ENCODE data around the gene SLC1A2. TPM values are rescaled to one million over a fixed set of nuclear protein-coding genes. Genes with fewer than 3 reads are reported as not detected.

The SLC1A2 gene
- total and polyA plus RNA-seq, 2 donors, result 0.38 to 0.71 TPM

- Histone ChIP-seq H3K36me3 (ENCODE audit: control insufficient read depth in 2 of 2, insufficient read depth in 2 of 2, low read length in 1 of 2) (peaks cover 8 to 49% of the 10 kb centered on the region in 2 donors), H3K4me3 (ENCODE audit: low read length in 2 of 2) (no peak overlapping the region), H3K4me1 (ENCODE audit: control insufficient read depth in 2 of 2, insufficient read depth in 2 of 2, low read length in 2 of 2) (peaks cover 21 to 49% of the 10 kb centered on the region in 2 donors), H3K27me3 (ENCODE audit: control insufficient read depth in 2 of 2, insufficient read depth in 1 of 2, low read length in 1 of 2) (no peaks in the 10 kb centered on the region), H3K27ac (ENCODE audit: low read depth in 1 of 2, low read length in 1 of 2) (peak overlapping the region; percentile 87 to 93), H3K9me3 (ENCODE audit: control insufficient read depth in 2 of 2, insufficient read depth in 1 of 2, low read length in 1 of 2) (no peaks in the 10 kb centered on the region)
- 8% methylated on average over 3 of the region's 3 CpGs for WGBS
- peak; percentile 55 to 91 (median 74) for DNase-seq (ENCODE audit: low read depth in 6 of 9, low spot score in 9 of 9)
Measured at GRCh38 chr11:35216962-35217678, 202.2 kb downstream of the SLC1A2 start.

DNA sequence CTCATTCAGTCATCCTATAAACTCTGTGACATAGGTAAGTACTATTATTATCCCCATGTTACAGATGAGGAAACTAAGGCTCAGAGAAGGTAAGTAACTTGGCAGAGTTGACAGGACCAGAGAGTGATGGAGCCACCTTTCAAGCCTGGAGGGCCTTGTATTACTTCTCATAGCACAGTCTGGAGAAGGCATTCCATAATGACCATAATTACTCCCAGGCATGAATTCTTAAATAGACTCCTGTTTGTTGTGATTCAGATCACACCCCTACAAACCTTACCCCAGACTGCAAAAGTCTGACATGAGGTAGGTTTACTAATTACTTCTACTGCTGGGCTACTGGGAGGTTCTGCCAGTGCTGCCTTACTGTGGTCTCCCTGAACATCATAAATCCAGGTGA is 203.4 kb downstream of the SLC1A2 start:
- Histone ChIP-seq H3K4me3 (ENCODE audit: low read length in 2 of 2) (no peak overlapping the region), H3K27ac (ENCODE audit: low read depth in 1 of 2, low read length in 1 of 2) (peak overlapping the region in 1 of 2 donors; percentile 41), H3K4me1 (ENCODE audit: control insufficient read depth in 2 of 2, insufficient read depth in 2 of 2, low read length in 2 of 2) (peaks cover 21 to 45% of the 10 kb centered on the region in 2 donors), H3K36me3 (ENCODE audit: control insufficient read depth in 2 of 2, insufficient read depth in 2 of 2, low read length in 1 of 2) (peaks cover 8 to 41% of the 10 kb centered on the region in 2 donors), H3K9me3 (ENCODE audit: control insufficient read depth in 2 of 2, insufficient read depth in 1 of 2, low read length in 1 of 2) (no peaks in the 10 kb centered on the region), H3K27me3 (ENCODE audit: control insufficient read depth in 2 of 2, insufficient read depth in 1 of 2, low read length in 1 of 2) (no peaks in the 10 kb centered on the region)
- no peak for DNase-seq (ENCODE audit: low read depth in 6 of 9, low spot score in 9 of 9)

DNA sequence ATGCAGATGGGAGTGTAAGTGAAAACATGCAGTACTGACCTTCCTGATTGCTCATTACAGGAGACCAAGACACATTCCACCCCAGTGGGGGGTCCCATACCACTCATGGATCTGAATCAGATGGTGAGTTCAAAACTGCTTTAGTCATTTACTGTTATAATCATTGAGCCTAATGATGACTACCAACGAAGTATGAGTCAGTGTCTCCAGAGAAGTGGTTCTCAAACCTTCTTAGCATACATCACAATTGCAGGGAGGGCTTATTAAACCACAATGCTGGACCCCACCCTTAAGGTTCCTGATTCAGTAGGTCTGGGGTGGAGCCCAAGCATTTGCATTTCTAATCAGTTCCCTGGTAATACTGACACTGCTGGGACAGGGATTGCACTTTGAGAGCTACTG is 204.6 kb downstream of the SLC1A2 start:
- Histone ChIP-seq H3K27ac (ENCODE audit: low read depth in 1 of 2, low read length in 1 of 2) (no peak overlapping the region), H3K4me3 (ENCODE audit: low read length in 2 of 2) (no peak overlapping the region), H3K4me1 (ENCODE audit: control insufficient read depth in 2 of 2, insufficient read depth in 2 of 2, low read length in 2 of 2) (peaks cover 21 to 41% of the 10 kb centered on the region in 2 donors), H3K36me3 (ENCODE audit: control insufficient read depth in 2 of 2, insufficient read depth in 2 of 2, low read length in 1 of 2) (peaks cover 6 to 40% of the 10 kb centered on the region in 2 donors), H3K27me3 (ENCODE audit: control insufficient read depth in 2 of 2, insufficient read depth in 1 of 2, low read length in 1 of 2) (no peaks in the 10 kb centered on the region), H3K9me3 (ENCODE audit: control insufficient read depth in 2 of 2, insufficient read depth in 1 of 2, low read length in 1 of 2) (no peaks in the 10 kb centered on the region)
- 92% methylated on average over 1 of the region's 1 CpG for WGBS
- no peak for DNase-seq (ENCODE audit: low read depth in 6 of 9, low spot score in 9 of 9)

GRCh38 chr11:35214226-35214770 is 205.1 kb downstream of the SLC1A2 start:
- peaks cover 6 to 35% of the 10 kb centered on the region in 2 donors for H3K36me3 ChIP-seq (ENCODE audit: control insufficient read depth in 2 of 2, insufficient read depth in 2 of 2, low read length in 1 of 2)
- H3K9me3 ChIP-seq (ENCODE audit: control insufficient read depth in 2 of 2, insufficient read depth in 1 of 2, low read length in 1 of 2), result no peaks in the 10 kb centered on the region
- no peak overlapping the region for H3K4me3 ChIP-seq (ENCODE audit: low read length in 2 of 2)
- no peaks in the 10 kb centered on the region for H3K27me3 ChIP-seq (ENCODE audit: control insufficient read depth in 2 of 2, insufficient read depth in 1 of 2, low read length in 1 of 2)
- 98% methylated on average over 2 of the region's 2 CpGs for WGBS
- H3K27ac ChIP-seq (ENCODE audit: low read depth in 1 of 2, low read length in 1 of 2), result no peak overlapping the region
- H3K4me1 ChIP-seq (ENCODE audit: control insufficient read depth in 2 of 2, insufficient read depth in 2 of 2, low read length in 2 of 2), result peaks cover 21 to 39% of the 10 kb centered on the region in 2 donors
- no peak for DNase-seq (ENCODE audit: low read depth in 6 of 9, low spot score in 9 of 9)

GRCh38 chr11:35211952-35212351 is 207.4 kb downstream of the SLC1A2 start:
- Histone ChIP-seq H3K9me3 (ENCODE audit: control insufficient read depth in 2 of 2, insufficient read depth in 1 of 2, low read length in 1 of 2) (no peaks in the 10 kb centered on the region), H3K36me3 (ENCODE audit: control insufficient read depth in 2 of 2, insufficient read depth in 2 of 2, low read length in 1 of 2) (peaks cover 8 to 39% of the 10 kb centered on the region in 2 donors), H3K4me1 (ENCODE audit: control insufficient read depth in 2 of 2, insufficient read depth in 2 of 2, low read length in 2 of 2) (peaks cover 11 to 18% of the 10 kb centered on the region in 2 donors), H3K27me3 (ENCODE audit: control insufficient read depth in 2 of 2, insufficient read depth in 1 of 2, low read length in 1 of 2) (no peaks in the 10 kb centered on the region), H3K27ac (ENCODE audit: low read depth in 1 of 2, low read length in 1 of 2) (no peak overlapping the region), H3K4me3 (ENCODE audit: low read length in 2 of 2) (no peak overlapping the region)
- DNase-seq (ENCODE audit: low read depth in 6 of 9, low spot score in 9 of 9), result no peak
- 63% methylated on average over 3 of the region's 3 CpGs for WGBS

GRCh38 chr11:35210876-35211546 is 208.3 kb downstream of the SLC1A2 start:
- 97% methylated on average over 3 of the region's 3 CpGs for WGBS
- peaks cover 8 to 37% of the 10 kb centered on the region in 2 donors for H3K36me3 ChIP-seq (ENCODE audit: control insufficient read depth in 2 of 2, insufficient read depth in 2 of 2, low read length in 1 of 2)
- H3K4me3 ChIP-seq (ENCODE audit: low read length in 2 of 2), result no peak overlapping the region
- no peak overlapping the region for H3K27ac ChIP-seq (ENCODE audit: low read depth in 1 of 2, low read length in 1 of 2)
- peaks cover 2 to 8% of the 10 kb centered on the region in 2 donors for H3K4me1 ChIP-seq (ENCODE audit: control insufficient read depth in 2 of 2, insufficient read depth in 2 of 2, low read length in 2 of 2)
- H3K27me3 ChIP-seq (ENCODE audit: control insufficient read depth in 2 of 2, insufficient read depth in 1 of 2, low read length in 1 of 2), result no peaks in the 10 kb centered on the region
- no peak for DNase-seq (ENCODE audit: low read depth in 6 of 9, low spot score in 9 of 9)
- H3K9me3 ChIP-seq (ENCODE audit: control insufficient read depth in 2 of 2, insufficient read depth in 1 of 2, low read length in 1 of 2), result no peaks in the 10 kb centered on the region

DNA sequence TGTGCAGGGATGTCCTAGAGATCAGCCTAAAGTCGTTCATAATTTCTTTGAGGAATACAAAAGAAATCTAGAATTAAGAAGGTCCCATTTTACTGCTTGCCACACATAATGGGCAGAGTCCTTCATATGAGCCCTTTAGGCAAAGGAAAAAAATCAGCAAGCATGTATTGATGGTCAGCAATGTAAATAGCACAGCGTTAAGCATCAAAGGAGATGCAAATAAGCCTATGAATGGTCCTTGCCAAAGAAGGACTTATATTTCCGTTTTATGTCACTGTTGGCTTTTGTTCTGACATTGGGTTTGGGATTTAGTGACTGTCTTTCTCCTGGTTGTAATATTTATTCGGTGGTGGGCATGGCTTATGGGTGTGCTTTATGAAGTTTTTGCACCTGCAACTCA is 210.6 kb downstream of the SLC1A2 start:
- Histone ChIP-seq H3K27ac (ENCODE audit: low read depth in 1 of 2, low read length in 1 of 2) (no peak overlapping the region), H3K9me3 (ENCODE audit: control insufficient read depth in 2 of 2, insufficient read depth in 1 of 2, low read length in 1 of 2) (no peaks in the 10 kb centered on the region), H3K4me3 (ENCODE audit: low read length in 2 of 2) (no peak overlapping the region), H3K36me3 (ENCODE audit: control insufficient read depth in 2 of 2, insufficient read depth in 2 of 2, low read length in 1 of 2) (peaks cover 11 to 42% of the 10 kb centered on the region in 2 donors), H3K4me1 (ENCODE audit: control insufficient read depth in 2 of 2, insufficient read depth in 2 of 2, low read length in 2 of 2) (no peaks in the 10 kb centered on the region), H3K27me3 (ENCODE audit: control insufficient read depth in 2 of 2, insufficient read depth in 1 of 2, low read length in 1 of 2) (no peaks in the 10 kb centered on the region)
- no peak for DNase-seq (ENCODE audit: low read depth in 6 of 9, low spot score in 9 of 9)
- 86% methylated on average over 4 of the region's 4 CpGs for WGBS

GRCh38 chr11:35207471-35208403 is 211.6 kb downstream of the SLC1A2 start:
- Histone ChIP-seq H3K27ac (ENCODE audit: low read depth in 1 of 2, low read length in 1 of 2) (no peak overlapping the region), H3K4me3 (ENCODE audit: low read length in 2 of 2) (no peak overlapping the region), H3K4me1 (ENCODE audit: control insufficient read depth in 2 of 2, insufficient read depth in 2 of 2, low read length in 2 of 2) (no peaks in the 10 kb centered on the region), H3K27me3 (ENCODE audit: control insufficient read depth in 2 of 2, insufficient read depth in 1 of 2, low read length in 1 of 2) (no peaks in the 10 kb centered on the region), H3K36me3 (ENCODE audit: control insufficient read depth in 2 of 2, insufficient read depth in 2 of 2, low read length in 1 of 2) (peaks cover 11 to 42% of the 10 kb centered on the region in 2 donors), H3K9me3 (ENCODE audit: control insufficient read depth in 2 of 2, insufficient read depth in 1 of 2, low read length in 1 of 2) (no peaks in the 10 kb centered on the region)
- no peak for DNase-seq (ENCODE audit: low read depth in 6 of 9, low spot score in 9 of 9)
- 96% methylated on average over 10 of the region's 10 CpGs for WGBS
